OCI-LY1 (cell line): ENCODE data around the gene DIAPH2.

Source experiments
- H2AFZ ChIP-seq: fragments of 200-600 bp; sonication (generic), shearing (Covaris generic); 2 replicates; pipeline ENCODE4 v1.6.0; 2014; ENCODE audit warnings: antibody characterized with exemption, mild to moderate bottlenecking, low read length
- H3F3A ChIP-seq: fragments of 200-600 bp; sonication (generic), shearing (Covaris generic); 2 replicates; pipeline ENCODE4 v1.6.0; 2014; ENCODE audit warnings: mild to moderate bottlenecking, antibody characterized with exemption, low read length, moderate library complexity; ENCODE audit not compliant: insufficient read depth
- H3K27ac ChIP-seq: fragments of 200-600 bp; sonication (generic); 2 replicates; pipeline ENCODE4 v1.5.1; 2014; ENCODE audit warnings: low read length, mixed run types, mild to moderate bottlenecking, low read depth; ENCODE audit not compliant: poor library complexity, severe bottlenecking
- H3K27me3 ChIP-seq: fragments of 200-600 bp; sonication (generic); 2 replicates; pipeline ENCODE4 v1.6.0; 2014; ENCODE audit warnings: antibody characterized with exemption, mild to moderate bottlenecking, low read length, moderate library complexity; ENCODE audit not compliant: insufficient read depth
- H3K36me3 ChIP-seq: fragments of 200-600 bp; sonication (generic); 2 replicates; pipeline ENCODE4 v1.6.1; 2014; ENCODE audit warnings: mild to moderate bottlenecking, antibody characterized with exemption, low read length, moderate library complexity, mixed read lengths; ENCODE audit not compliant: insufficient read depth
- H3K4me1 ChIP-seq: fragments of 200-600 bp; sonication (generic); 2 replicates; pipeline ENCODE4 v1.5.1; 2014; ENCODE audit warnings: mild to moderate bottlenecking, low read length, moderate library complexity; ENCODE audit not compliant: insufficient read depth, severe bottlenecking
- H3K4me2 ChIP-seq: fragments of 200-600 bp; sonication (generic), shearing (Covaris generic); 2 replicates; pipeline ENCODE4 v1.6.1; 2014; ENCODE audit warnings: low read length
- H3K4me3 ChIP-seq: fragments of 200-600 bp; sonication (generic); 2 replicates; pipeline ENCODE4 v1.5.1; 2014; ENCODE audit warnings: low read length, low read depth, mild to moderate bottlenecking, mixed read lengths; ENCODE audit not compliant: poor library complexity, severe bottlenecking
- H3K79me2 ChIP-seq: fragments of 200-600 bp; shearing (Covaris generic); 2 replicates; pipeline ENCODE4 v1.6.1; 2016; ENCODE audit warnings: mixed run types, low read length, mixed read lengths; ENCODE audit not compliant: insufficient read depth
- H3K9ac ChIP-seq: fragments of 200-600 bp; sonication (generic), shearing (Covaris generic); 2 replicates; pipeline ENCODE4 v1.6.1; 2014; ENCODE audit warnings: mild to moderate bottlenecking, low read length, mixed read lengths
- H3K9me2 ChIP-seq: fragments of 200-600 bp; sonication (generic), shearing (Covaris generic); 2 replicates; pipeline ENCODE4 v1.6.1; 2014; ENCODE audit warnings: low read depth, mild to moderate bottlenecking, low read length, mixed read lengths
- H3K9me3 ChIP-seq: fragments of 200-600 bp; shearing (Covaris generic); 2 replicates; pipeline ENCODE4 v1.6.1; 2014; ENCODE audit warnings: low read length, mixed read lengths
- H4K20me1 ChIP-seq: fragments of 200-600 bp; sonication (generic), shearing (Covaris generic); 2 replicates; pipeline ENCODE4 v1.6.0; 2016; ENCODE audit warnings: mild to moderate bottlenecking, low read length; ENCODE audit not compliant: insufficient read depth
- CTCF ChIP-seq: fragments of 200-600 bp; sonication (generic), shearing (Covaris generic); IDR thresholded peaks from 2 replicates; pipeline ENCODE4 v1.5.1; 2017; ENCODE audit warnings: mild to moderate bottlenecking, antibody characterized with exemption, low read length, moderate library complexity, mixed read lengths
- EZH2 ChIP-seq: fragments of 200-600 bp; sonication (generic), shearing (Covaris generic); IDR thresholded peaks from 2 replicates; pipeline ENCODE4 v1.8.0; 2017; ENCODE audit warnings: borderline replicate concordance, mixed run types, mild to moderate bottlenecking, antibody characterized with exemption, low read length, moderate library complexity, mixed read lengths

DIAPH2 gene

DNA sequence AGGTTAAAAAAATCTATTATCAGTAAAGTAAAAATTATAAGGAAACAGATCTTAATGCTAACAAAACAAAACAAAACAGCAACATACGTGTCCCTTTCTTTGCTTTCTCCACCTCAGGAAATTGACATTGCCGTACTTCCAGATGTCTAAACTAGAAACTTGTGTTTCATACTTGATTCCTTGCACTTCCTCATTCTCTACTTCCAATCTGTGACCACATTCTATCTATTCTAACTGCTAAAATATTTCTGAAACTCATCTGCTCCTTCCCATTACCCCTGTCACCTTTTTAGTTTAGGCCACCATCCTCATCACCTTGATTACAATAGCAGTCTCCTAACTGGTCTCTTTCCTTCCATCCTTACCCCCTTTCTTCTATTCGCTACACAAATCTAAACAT lies 176.6 kb downstream of the DIAPH2 start:
- TF ChIP-seq CTCF = no peak
- no peak for TF ChIP-seq EZH2
- Histone ChIP-seq H3K9ac (no peak overlapping the region), H3K27ac (no peak overlapping the region), H3K9me2 (no peaks in the 10 kb centered on the region), H3K79me2 (no peaks in the 10 kb centered on the region), H3F3A (no peaks in the 10 kb centered on the region), H4K20me1 (no peaks in the 10 kb centered on the region), H3K4me2 (no peak overlapping the region), H3K36me3 (no peaks in the 10 kb centered on the region), H3K4me3 (no peak overlapping the region), H3K27me3 (no peaks in the 10 kb centered on the region), H3K9me3 (no peaks in the 10 kb centered on the region), H3K4me1 (peaks cover 7% of the 10 kb centered on the region), H2AFZ (no peak overlapping the region)

GRCh38 chrX:96861661-96862060 lies 177.0 kb downstream of the DIAPH2 start:
- H3K9ac ChIP-seq = no peak overlapping the region
- H3K27me3 ChIP-seq = no peaks in the 10 kb centered on the region
- H3K36me3 ChIP-seq = no peaks in the 10 kb centered on the region
- no peaks in the 10 kb centered on the region for H3K9me2 ChIP-seq
- H2AFZ ChIP-seq = no peak overlapping the region
- H4K20me1 ChIP-seq = no peaks in the 10 kb centered on the region
- H3K27ac ChIP-seq = no peak overlapping the region
- no peaks in the 10 kb centered on the region for H3F3A ChIP-seq
- no peaks in the 10 kb centered on the region for H3K9me3 ChIP-seq
- H3K4me1 ChIP-seq = peaks cover 7% of the 10 kb centered on the region
- no peak overlapping the region for H3K4me3 ChIP-seq
- TF ChIP-seq EZH2 = no peak
- TF ChIP-seq CTCF = no peak
- H3K4me2 ChIP-seq = no peak overlapping the region
- no peaks in the 10 kb centered on the region for H3K79me2 ChIP-seq

GRCh38 chrX:96883608-96884007 lies 199.0 kb downstream of the DIAPH2 start, which contains the start of gene RPA4:
Gene RPA4 (plus strand): TSS chrX:96883908. CDS start chrX:96884311, 403 bp downstream.
- TF ChIP-seq CTCF = no peak
- TF ChIP-seq EZH2 = no peak
- Histone ChIP-seq H3K4me3 (no peak within 1 kb of the TSS), H2AFZ (no peak within 1 kb of the TSS), H3F3A (no peaks in the 10 kb centered on the region), H3K27me3 (no peaks in the 10 kb centered on the region), H3K27ac (no peak within 1 kb of the TSS), H4K20me1 (no peaks in the 10 kb centered on the region), H3K79me2 (no peaks in the 10 kb centered on the region), H3K4me2 (no peak within 1 kb of the TSS), H3K9me2 (no peaks in the 10 kb centered on the region), H3K4me1 (no peaks in the 10 kb centered on the region), H3K36me3 (peaks cover 5% of the 10 kb centered on the region; the same call in 1 of the 2 replicates), H3K9me3 (no peaks in the 10 kb centered on the region), H3K9ac (no peak within 1 kb of the TSS)
